Activated naive CD4-positive, alpha-beta T cell treated with anti-CD3 and anti-CD28 coated beads, Interleukin-2, amount 50 U/mL, for 16 hours (primary cell): ENCODE results near the gene GINS1.

Experiments
- DNase-seq: peaks from one replicate; pipeline ENCODE4 v3.0.0-alpha.2; 2020

GINS1 gene

GRCh38 chr20:25478889-25479568 lies 71.6 kb downstream of the GINS1 start:
- DNase-seq = no peak

- no peak for DNase-seq
These were observed 72.2 kb downstream of the GINS1 start for GRCh38 chr20:25479638-25480037.

DNA sequence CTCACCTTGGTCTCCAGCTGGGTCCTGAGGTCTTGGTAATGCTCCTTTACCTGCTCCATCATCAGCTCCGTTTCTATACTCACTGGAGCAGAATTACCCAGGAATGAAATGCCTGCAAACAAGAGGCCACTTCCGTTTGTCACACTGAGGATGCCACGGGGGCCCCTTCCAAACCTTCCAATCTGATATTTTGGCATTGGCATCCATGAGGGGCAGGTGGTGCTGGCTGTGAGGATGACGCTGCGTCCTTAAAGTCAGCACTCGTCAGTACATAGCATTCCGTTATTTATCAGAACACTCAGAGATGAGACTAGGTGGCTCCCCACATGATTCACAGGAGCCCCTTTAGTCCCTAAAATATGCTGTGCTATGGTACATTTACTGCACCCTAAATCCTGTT lies 72.7 kb downstream of the GINS1 start:
- DNase-seq = no peak

GRCh38 chr20:25480797-25481196 lies 73.3 kb downstream of the GINS1 start:
- DNase-seq = no peak

DNA sequence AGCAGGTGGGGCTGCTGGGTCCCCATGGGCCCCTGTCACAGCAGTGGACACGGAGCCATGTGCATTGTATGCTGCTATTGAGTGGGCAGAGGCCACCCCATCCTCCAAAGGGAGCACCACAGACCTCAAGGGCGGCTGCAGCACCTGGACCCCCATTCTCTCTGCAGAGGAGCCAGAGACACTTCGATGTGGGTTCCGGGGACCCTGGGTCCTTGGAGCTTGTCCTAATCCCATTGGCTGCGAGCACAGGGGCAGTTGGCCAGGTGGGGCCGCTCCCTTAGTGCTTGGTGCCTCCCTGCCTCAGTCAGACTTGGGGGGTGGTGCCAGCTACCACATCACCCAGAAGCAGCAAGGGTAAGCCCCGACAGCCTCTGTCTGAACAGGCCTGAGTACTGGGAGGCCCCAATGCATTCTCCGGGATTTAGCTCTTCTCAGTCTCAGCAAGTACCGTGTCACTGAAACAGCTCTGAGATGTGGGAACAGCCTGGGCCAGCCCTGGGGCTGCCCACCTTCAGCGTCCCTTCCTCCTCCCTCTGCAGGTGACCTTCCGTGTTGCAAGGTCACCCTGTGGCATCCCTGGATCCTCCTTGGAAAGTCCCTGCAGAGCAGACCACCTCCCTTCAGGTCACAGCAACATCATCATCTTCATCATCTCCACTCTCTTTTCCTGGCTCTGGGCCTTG lies 73.9 kb downstream of the GINS1 start:
- no peak for DNase-seq

DNA sequence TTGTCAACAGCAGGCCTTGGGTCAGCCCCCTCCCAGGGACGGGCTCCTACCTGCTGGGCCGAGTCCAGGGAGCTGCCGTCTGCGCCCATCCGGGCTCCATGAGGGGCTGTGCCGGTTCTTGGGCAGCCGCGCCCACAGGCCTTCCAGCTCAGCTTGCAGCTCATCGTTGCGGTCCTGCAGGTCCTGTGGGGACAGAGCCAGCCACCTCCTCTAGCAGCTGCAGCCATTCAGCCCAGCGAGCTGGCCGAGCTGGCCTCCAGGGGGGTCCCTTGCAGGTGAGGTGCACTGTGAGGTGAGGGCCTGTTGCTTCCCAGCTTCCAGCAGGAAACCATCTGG lies 74.4 kb downstream of the GINS1 start:
- no peak for DNase-seq

GRCh38 chr20:25483431-25484132 lies 76.1 kb downstream of the GINS1 start:
- no peak for DNase-seq

- no peak for DNase-seq
These were observed 76.9 kb downstream of the GINS1 start for GRCh38 chr20:25484224-25484846.

DNA sequence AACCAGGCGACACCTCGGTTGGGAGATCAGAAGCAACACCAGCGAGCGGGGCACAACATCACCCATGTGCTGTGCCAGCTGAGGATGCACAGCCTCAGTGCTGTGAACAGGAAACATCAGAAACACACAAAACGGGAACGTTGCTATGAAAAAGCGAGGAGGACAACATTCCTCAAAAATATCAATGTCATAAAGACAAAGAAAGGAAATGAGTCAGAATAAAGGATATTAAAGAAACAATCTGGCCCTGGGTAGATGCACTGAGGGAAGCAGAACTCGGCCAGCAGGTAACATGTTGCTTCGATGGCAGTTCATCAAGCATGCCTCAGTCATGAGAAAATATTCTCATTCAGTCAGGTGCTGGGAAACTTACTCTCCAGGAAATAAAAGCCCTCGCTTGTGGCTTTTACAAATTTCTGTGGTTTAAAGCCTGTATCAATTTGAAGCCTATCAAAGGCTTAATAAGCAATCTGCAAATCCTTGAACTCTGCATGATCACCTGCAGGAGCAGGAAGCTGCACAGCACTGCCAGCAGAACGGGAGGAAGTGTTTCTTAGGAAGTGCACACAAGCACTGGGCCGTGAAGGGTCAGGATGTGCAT lies 77.5 kb downstream of the GINS1 start:
- no peak for DNase-seq

- DNase-seq = no peak
These were observed 78.4 kb downstream of the GINS1 start for GRCh38 chr20:25485872-25486271.

GRCh38 chr20:25486377-25486776 lies 78.9 kb downstream of the GINS1 start:
- DNase-seq = no peak

DNA sequence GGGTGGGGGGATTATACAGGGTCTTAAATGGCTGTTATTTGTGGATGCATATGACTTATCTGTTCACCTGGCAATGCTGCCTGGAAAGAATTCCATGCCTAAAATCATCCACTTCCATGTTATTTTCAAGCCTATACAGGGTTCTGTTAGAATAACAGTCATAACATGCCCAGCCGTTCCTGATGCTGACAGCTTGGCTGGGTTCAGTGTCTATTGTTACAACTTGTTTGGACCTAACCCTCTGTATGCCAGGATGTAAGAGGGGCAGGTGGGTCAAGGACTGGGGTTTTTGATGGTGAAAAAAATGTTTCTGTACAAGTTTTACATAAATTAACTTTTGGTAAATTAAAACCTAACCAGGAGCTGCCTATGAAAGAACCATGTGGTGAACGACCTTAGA lies 79.8 kb downstream of the GINS1 start:
- DNase-seq = no peak

- no peak for DNase-seq
These were observed 80.5 kb downstream of the GINS1 start for GRCh38 chr20:25487975-25488374.

DNA sequence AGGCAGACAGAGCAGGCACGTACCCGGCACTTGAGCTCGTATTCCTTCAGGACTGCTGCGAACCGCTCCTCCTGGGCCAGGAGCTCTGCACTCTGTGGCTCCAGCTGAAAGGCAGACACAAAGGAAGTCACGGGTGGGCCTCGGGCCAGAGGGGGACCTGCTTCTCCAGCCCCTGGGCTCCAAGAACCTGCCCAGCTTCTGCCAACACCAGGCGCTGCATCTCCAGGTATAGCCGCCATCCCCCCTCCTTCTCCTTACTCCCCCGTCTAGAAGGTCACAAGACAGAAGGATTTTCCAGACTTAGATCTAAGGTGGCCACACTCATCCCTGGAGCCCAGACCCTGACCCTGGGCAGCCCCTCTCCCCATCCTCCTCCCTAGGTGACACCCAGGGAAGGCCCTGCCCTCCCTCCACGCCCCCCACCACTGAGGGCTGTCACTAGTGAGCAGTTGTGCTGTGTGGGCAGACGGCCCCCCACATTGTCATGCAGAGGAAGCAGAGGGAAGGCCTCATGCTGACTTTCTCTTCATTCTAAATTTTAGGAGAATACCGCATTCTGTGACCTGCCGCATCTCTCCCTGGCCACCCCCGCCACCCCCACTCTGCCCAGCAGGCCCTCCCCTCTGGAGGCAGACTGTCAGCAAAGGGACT lies 81.9 kb downstream of the GINS1 start:
- DNase-seq = no peak

DNA sequence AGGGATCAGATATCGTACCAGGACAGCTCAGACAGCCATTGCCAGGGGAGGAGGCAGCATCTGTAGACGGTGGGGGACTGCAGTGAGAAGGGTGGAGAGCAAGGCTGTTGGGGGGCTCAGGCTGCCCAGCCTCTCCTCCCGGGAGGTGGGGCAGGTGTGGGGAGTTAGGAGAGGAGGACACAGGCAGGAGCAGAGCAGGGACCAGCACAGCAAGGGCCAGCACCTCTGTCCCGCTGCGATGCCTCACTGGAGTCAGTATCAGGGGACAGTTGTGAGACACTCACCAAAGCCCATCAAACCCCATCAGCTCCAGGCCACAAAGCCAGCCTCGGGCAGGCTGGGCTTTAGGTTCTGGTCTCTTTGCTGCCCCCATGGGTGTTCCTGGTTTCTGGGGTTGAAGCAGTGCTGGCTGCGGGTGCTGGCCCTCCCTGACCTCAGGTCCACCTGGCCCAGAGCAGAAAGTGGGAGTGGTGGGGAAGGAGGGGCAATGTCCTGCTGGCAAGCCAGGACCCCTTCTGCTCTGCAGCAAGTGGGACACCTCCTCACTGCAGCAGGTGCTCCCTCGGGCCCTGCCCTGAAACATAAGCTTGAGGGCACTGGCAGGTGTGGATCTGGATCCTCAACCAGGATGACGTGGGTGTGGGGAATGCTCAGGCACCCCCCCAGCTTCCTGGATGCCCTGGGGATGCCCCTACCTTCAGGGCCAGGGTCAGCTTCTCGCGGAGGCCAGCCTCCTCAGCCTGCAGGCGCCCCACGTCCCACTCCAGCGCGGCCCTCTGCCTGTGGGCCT lies 83.4 kb downstream of the GINS1 start:
- DNase-seq = no peak

GRCh38 chr20:25491446-25492038 lies 84.1 kb downstream of the GINS1 start:
- DNase-seq = no peak

DNA sequence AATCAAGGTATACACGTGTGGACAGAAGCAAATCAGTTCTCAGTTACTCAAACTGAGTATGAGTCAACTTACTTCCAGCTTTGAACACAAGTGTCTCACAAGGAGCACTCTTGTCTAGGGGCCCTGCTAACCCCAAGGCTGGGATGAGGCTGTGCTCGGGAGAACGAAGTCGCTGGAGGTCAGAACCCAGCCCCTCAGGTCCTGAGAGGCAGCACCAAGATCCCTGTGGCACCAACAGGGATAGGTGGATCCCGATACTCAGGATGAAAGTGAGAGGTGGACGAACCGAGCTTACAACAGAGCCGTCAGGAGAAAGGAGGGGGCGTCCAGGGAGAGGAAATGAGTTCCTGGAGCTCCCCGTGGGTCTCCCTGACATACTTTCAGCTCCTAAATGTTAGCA lies 85.7 kb downstream of the GINS1 start:
- no peak for DNase-seq

- DNase-seq = no peak
These were observed 86.5 kb downstream of the GINS1 start for GRCh38 chr20:25493748-25494505.

DNA sequence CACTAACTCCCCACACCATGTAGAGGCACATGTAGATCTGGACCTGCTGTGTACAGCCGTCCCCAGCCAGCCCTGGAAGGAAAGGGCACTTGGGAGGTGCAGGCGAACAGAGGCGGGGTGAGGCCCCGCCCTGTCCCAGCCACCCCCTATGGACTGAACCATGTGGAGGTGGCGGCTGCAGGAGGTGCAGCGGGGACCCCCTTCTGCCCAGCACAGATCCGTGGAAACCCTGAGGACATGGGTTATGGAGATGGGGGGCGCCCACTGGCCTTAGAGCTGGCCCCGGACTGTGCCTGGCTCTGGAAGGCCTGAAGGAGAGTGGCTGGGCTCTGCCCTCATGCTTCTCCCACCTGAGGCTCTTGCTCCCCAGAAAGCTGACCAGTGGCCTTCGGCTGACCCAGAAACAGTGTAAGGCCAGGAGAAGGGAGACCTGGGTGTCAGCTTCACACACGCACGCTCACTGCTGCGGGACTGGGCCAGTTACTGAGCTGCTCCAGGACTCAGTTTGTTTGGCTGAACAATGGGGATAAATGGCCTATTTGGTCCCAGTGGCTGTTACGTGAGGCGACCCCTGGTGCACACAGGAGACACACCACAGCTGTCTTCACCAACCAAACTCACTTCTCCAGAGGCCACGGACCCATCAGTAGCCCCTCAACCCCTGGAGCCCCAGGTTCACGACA lies 87.2 kb downstream of the GINS1 start:
- no peak for DNase-seq

DNA sequence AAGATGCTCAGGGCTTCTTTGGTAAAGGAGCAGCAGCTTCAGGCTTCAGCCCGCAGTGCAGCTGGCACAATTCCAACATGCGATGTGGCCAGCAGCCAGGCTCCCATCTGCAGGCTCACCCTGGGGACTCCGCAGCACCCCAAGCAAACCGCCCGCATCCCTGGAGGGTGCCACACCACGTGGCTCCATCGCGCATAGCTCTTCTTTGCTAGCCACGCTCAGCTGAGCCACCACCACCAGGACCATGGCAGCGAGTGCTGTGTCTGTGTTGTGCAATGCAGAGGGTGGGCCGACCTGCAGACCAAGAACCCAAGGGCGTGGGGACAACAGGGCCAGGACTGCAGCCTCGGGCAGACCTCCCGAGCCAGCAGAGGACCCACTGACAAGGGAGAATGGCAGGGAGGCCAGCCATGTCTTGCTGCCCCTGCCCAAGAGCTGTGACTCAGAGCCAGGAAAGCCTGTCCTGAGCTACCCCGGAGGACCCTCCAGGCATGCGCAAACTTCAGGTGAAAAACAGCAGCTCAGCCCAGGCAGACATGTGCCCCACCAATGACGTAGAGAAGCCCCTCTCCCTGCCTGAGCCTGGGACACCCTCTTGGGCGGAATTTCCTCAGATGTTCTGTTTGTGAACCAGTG lies 87.8 kb downstream of the GINS1 start:
- no peak for DNase-seq
